A549 (cell line): Measurements from ENCODE around the gene PLSCR5.

ENCODE experiments used
- CBX2 ChIP-seq: fragments of 200-600 bp; sonication (generic); IDR thresholded peaks from 2 replicates; pipeline ENCODE4 v1.6.1; 2016; ENCODE audit warnings: low read depth, mild to moderate bottlenecking, borderline replicate concordance
- CBX8 ChIP-seq: fragments of 200-600 bp; sonication (generic); IDR thresholded peaks from 2 replicates; pipeline ENCODE4 v1.6.1; 2016
- CEBPB ChIP-seq, 2 experiments: fragments of >200 bp in 1 of 2; sonication (Bioruptor Twin) in 1 of 2; formaldehyde crosslinking in 1 of 2; IDR thresholded peaks; 2 replicates each; pipeline ENCODE4 v1.6.1; 2012 to 2016
- CTCF ChIP-seq: fragments of >200 bp; sonication (Bioruptor Twin); formaldehyde crosslinking; IDR thresholded peaks from 3 replicates; pipeline ENCODE4 v1.5.1; 2016
- ESRRA ChIP-seq: fragments of 150-350 bp; IDR thresholded peaks from 2 replicates; pipeline ENCODE4 v1.6.1; 2014; ENCODE audit warnings: mild to moderate bottlenecking, low read length, borderline replicate concordance
- HMGXB4 ChIP-seq: fragments of 250-450 bp; sonication (Bioruptor Pico); IDR thresholded peaks from 2 replicates; pipeline ENCODE4 v1.5.0; 2021; ENCODE audit warnings: mild to moderate bottlenecking, moderate library complexity, borderline replicate concordance
- JUN ChIP-seq, 2 experiments: fragments of >200 bp; sonication (Bioruptor Twin); formaldehyde crosslinking; IDR thresholded peaks; 2 replicates in 1 of 2; 3 replicates in 1 of 2; pipeline ENCODE4 v1.6.1; 2016 to 2017
- MAX ChIP-seq: IDR thresholded peaks from 2 replicates; pipeline ENCODE4 v1.6.1; 2012
- PBX3 ChIP-seq: IDR thresholded peaks from 2 replicates; pipeline ENCODE4 v1.6.1; 2012
- PHF8 ChIP-seq: fragments of 200-600 bp; sonication (generic); IDR thresholded peaks from 2 replicates; pipeline ENCODE4 v1.6.1; 2016; ENCODE audit warnings: low read depth, mild to moderate bottlenecking, antibody characterized with exemption, moderate library complexity, borderline replicate concordance
- POLR2A ChIP-seq: IDR thresholded peaks from 2 replicates; pipeline ENCODE4 v1.6.1; 2012; ENCODE audit warnings: mild to moderate bottlenecking, low read length
- RAD21 ChIP-seq, 2 experiments: fragments of >200 bp in 1 of 2; sonication (Bioruptor Twin) in 1 of 2; formaldehyde crosslinking in 1 of 2; IDR thresholded peaks in 1 of 2; conservative IDR thresholded peaks in 1 of 2; 2 replicates in 1 of 2; 3 replicates in 1 of 2; pipeline ENCODE4 v1.6.1; 2012 to 2018; ENCODE audit warnings: inconsistent platforms in 1 of 2
- RCOR1 ChIP-seq: fragments of 150-350 bp; IDR thresholded peaks from 2 replicates; pipeline ENCODE4 v1.6.1; 2014; ENCODE audit warnings: antibody characterized with exemption, low read length, low read depth
- REST ChIP-seq: fragments of 200-600 bp; sonication (generic); IDR thresholded peaks from 2 replicates; pipeline ENCODE4 v1.6.1; 2016; ENCODE audit warnings: antibody characterized with exemption, mild to moderate bottlenecking, moderate library complexity

DNA sequence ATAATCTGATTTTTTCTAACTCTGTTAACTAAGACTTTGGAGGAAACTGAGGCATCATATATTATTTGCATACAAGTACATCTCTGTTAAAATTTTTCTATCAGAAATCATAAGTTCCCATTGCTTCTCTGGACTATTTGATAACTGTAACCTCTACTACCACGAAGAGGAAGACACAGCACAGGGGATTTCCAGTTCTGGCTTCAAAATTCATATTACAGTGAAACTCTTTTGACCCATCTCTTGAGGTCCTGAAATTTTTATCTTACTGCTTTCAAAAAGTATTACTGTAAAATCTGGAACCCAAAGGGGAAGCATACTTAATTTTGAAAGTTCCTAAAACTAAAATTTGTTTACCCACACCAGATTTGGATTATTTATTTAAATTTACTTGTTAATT lies 64.9 kb downstream of the PLSCR5 start:
- TF ChIP-seq PHF8 (no peak), CTCF (no peak), RAD21 (conservative IDR thresholded peaks at IDR 0.05 in 1 of 2, IDR thresholded peaks at IDR 0.05 in 1 of 2) (no peak), PBX3 (no peak), JUN (IDR thresholded peaks at IDR 0.05) (no peak), POLR2A (no peak), ESRRA (no peak), HMGXB4 (CRISPR knock-in tag) (no peak), CBX2 (no peak), CBX8 (no peak), RCOR1 (no peak), MAX (no peak), CEBPB (IDR thresholded peaks at IDR 0.05) (no peak), REST (no peak)
